Urinary bladder (tissue), 4 donors: Measurements from ENCODE around the gene SLC30A5. TPM values are rescaled to one million over a fixed set of nuclear protein-coding genes. Genes with fewer than 3 reads are reported as not detected.
"Not testable (repeated sequence)": the region's sequence is repeated elsewhere in the genome, so short reads cannot be mapped to it uniquely, and the experiment has no call there.

ENCODE experiments used
- DNase-seq: peaks from one replicate; pipeline ENCODE4 v3.0.0-alpha.2; 2015; ENCODE audit errors: extremely low spot score
- H3K27ac ChIP-seq: one replicate; pipeline ENCODE4 v1.5.1; 2013; ENCODE audit warnings: low read depth, mild to moderate bottlenecking, moderate library complexity
- H3K36me3 ChIP-seq: one replicate; pipeline ENCODE4 v1.6.1; 2013; ENCODE audit warnings: mild to moderate bottlenecking, moderate library complexity; ENCODE audit not compliant: insufficient read depth
- H3K4me1 ChIP-seq: one replicate; pipeline ENCODE4 v1.6.1; 2013; ENCODE audit warnings: mild to moderate bottlenecking, moderate library complexity; ENCODE audit not compliant: insufficient read depth
- H3K4me3 ChIP-seq: one replicate; pipeline ENCODE4 v1.5.1; 2013; ENCODE audit warnings: low read depth, low read length
- WGBS: extraction: QIAGEN DNeasy Blood & Tissue Kit; methylation state at CpG from one replicate; pipeline ENCODE4 v1.1.7; 2013; 5-methylcytosine and 5-hydroxymethylcytosine counted together
- polyA plus RNA-seq: library from polyadenylated mRNA; stranded (reverse); fragments of 200-250 nt; gene quantifications from one replicate; pipeline ENCODE4 v1.2.3, GENCODE V29; 2013
- total RNA-seq: library from RNA; depleted of rRNA; stranded (reverse); fragments of >200 nt; gene quantifications from one replicate; pipeline ENCODE4 v1.2.3, GENCODE V29; 2014
- donor health status: healthy with polysubstance abuse.
- donor health status: healthy.

SLC30A5 gene
- total and polyA plus RNA-seq, 2 donors: 28.4 to 79.0 TPM

- Histone ChIP-seq H3K36me3 (no peaks in the 10 kb centered on the region), H3K4me3 (no peak overlapping the region), H3K4me1 (no peaks in the 10 kb centered on the region), H3K27ac (no peak overlapping the region)
- 62% methylated on average over 3 of the region's 3 CpGs for WGBS
- no peak for DNase-seq
Measured at GRCh38 chr5:69084195-69084594, 9.6 kb upstream of the SLC30A5 start.

GRCh38 chr5:69084903-69085302, 8.9 kb upstream of the SLC30A5 start:
- Histone ChIP-seq H3K4me1 (no peaks in the 10 kb centered on the region), H3K27ac (no peak overlapping the region), H3K4me3 (no peak overlapping the region), H3K36me3 (no peaks in the 10 kb centered on the region)
- no peak for DNase-seq
- 70% methylated on average over 2 of the region's 2 CpGs for WGBS

- WGBS: 81% methylated on average over 5 of the region's 5 CpGs
- Histone ChIP-seq H3K27ac (no peak overlapping the region), H3K36me3 (no peaks in the 10 kb centered on the region), H3K4me3 (no peak overlapping the region), H3K4me1 (no peaks in the 10 kb centered on the region)
- no peak for DNase-seq
Measured at GRCh38 chr5:69086206-69086605, 7.6 kb upstream of the SLC30A5 start.

GRCh38 chr5:69088006-69088405, 5.8 kb upstream of the SLC30A5 start:
- not testable (repeated sequence) for H3K4me1 ChIP-seq, DNase-seq, H3K27ac ChIP-seq, H3K36me3 ChIP-seq, H3K4me3 ChIP-seq
- 77% methylated on average over 7 of the region's 7 CpGs for WGBS

- Histone ChIP-seq H3K36me3 (no peaks in the 10 kb centered on the region), H3K27ac (no peak overlapping the region), H3K4me3 (no peak overlapping the region), H3K4me1 (no peaks in the 10 kb centered on the region)
- no peak for DNase-seq
- 86% methylated on average over 3 of the region's 3 CpGs for WGBS
Measured at GRCh38 chr5:69090158-69090557, 3.7 kb upstream of the SLC30A5 start.

GRCh38 chr5:69091771-69092170, 2.0 kb upstream of the SLC30A5 start:
- Histone ChIP-seq H3K27ac (no peak overlapping the region), H3K36me3 (no peaks in the 10 kb centered on the region), H3K4me1 (no peaks in the 10 kb centered on the region), H3K4me3 (no peak overlapping the region)
- no peak for DNase-seq
- 87% methylated on average over 6 of the region's 6 CpGs for WGBS

- no peaks in the 10 kb centered on the region for H3K4me1 ChIP-seq
- H3K36me3 ChIP-seq: no peaks in the 10 kb centered on the region
- no peak overlapping the region for H3K4me3 ChIP-seq
- DNase-seq: no peak
- 94% methylated on average over 6 of the region's 6 CpGs for WGBS
- H3K27ac ChIP-seq: no peak overlapping the region
Measured at GRCh38 chr5:69092969-69093368, 845 bp upstream of the SLC30A5 start.

GRCh38 chr5:69099302-69099701, 5.5 kb downstream of the SLC30A5 start:
- H3K4me3 ChIP-seq: no peak overlapping the region
- H3K4me1 ChIP-seq: no peaks in the 10 kb centered on the region
- H3K27ac ChIP-seq: no peak overlapping the region
- peaks cover 1% of the 10 kb centered on the region for H3K36me3 ChIP-seq
- no peak for DNase-seq
- 73% methylated on average over 3 of the region's 3 CpGs for WGBS

- no peak for DNase-seq
- Histone ChIP-seq H3K36me3 (peaks cover 1% of the 10 kb centered on the region), H3K27ac (no peak overlapping the region), H3K4me3 (no peak overlapping the region), H3K4me1 (no peaks in the 10 kb centered on the region)
- 62% methylated on average over 3 of the region's 3 CpGs for WGBS
Measured at GRCh38 chr5:69103521-69103920, 9.7 kb downstream of the SLC30A5 start.

GRCh38 chr5:69105996-69106906, 12.4 kb downstream of the SLC30A5 start:
- H3K27ac ChIP-seq: no peak overlapping the region
- peaks cover 4% of the 10 kb centered on the region for H3K36me3 ChIP-seq
- H3K4me1 ChIP-seq: no peaks in the 10 kb centered on the region
- no peak for DNase-seq
- WGBS: 84% methylated on average over 4 of the region's 4 CpGs
- H3K4me3 ChIP-seq: no peak overlapping the region

- 97% methylated on average over 7 of the region's 7 CpGs for WGBS
- H3K4me1 ChIP-seq, H3K36me3 ChIP-seq, H3K27ac ChIP-seq, DNase-seq, H3K4me3 ChIP-seq: not testable (repeated sequence)
Measured at GRCh38 chr5:69108367-69108766, 14.6 kb downstream of the SLC30A5 start.

- no peak overlapping the region for H3K27ac ChIP-seq
- H3K4me1 ChIP-seq: no peaks in the 10 kb centered on the region
- WGBS: 88% methylated on average over 1 of the region's 1 CpG
- peaks cover 8% of the 10 kb centered on the region for H3K36me3 ChIP-seq
- DNase-seq: no peak
- H3K4me3 ChIP-seq: no peak overlapping the region
Measured at GRCh38 chr5:69113851-69114250, 20.0 kb downstream of the SLC30A5 start.

GRCh38 chr5:69115526-69115925, 21.7 kb downstream of the SLC30A5 start:
- no peak for DNase-seq
- Histone ChIP-seq H3K36me3 (peaks cover 6% of the 10 kb centered on the region), H3K4me3 (no peak overlapping the region), H3K4me1 (no peaks in the 10 kb centered on the region), H3K27ac (no peak overlapping the region)
- WGBS: 95% methylated on average over 3 of the region's 3 CpGs

- no peak for DNase-seq
- H3K4me3 ChIP-seq: no peak overlapping the region
- no peaks in the 10 kb centered on the region for H3K4me1 ChIP-seq
- peaks cover 4% of the 10 kb centered on the region for H3K36me3 ChIP-seq
- H3K27ac ChIP-seq: no peak overlapping the region
Measured at GRCh38 chr5:69129413-69129812, 35.6 kb downstream of the SLC30A5 start.
